HEK293 (cell line): ENCODE data around the gene SORCS3.

Experiments
- CTCF ChIA-PET: fragments of 350-600 bp; formaldehyde crosslinking; extraction: SDS; loops from one replicate; lab custom pipeline; 2021; ENCODE audit warnings: antibody characterized with exemption; lab: Yijun Ruan, JAX
- POLR2A ChIA-PET: fragments of 300-600 bp; formaldehyde crosslinking; extraction: SDS; loops from one replicate; lab custom pipeline; 2020; ENCODE audit warnings: antibody characterized with exemption, inconsistent platforms; lab: Yijun Ruan, JAX
- H3K27ac ChIP-seq: fragments of 200-500 bp; sonication (Bioruptor generic); 2 replicates; pipeline ENCODE4 v1.5.1; 2014; ENCODE audit warnings: low read depth, low read length, control low read depth, inconsistent platforms; ENCODE audit errors: extremely low read depth
- H3K36me3 ChIP-seq, 2 experiments: fragments of 200-500 bp in 1 of 2; sonication (Bioruptor generic) in 1 of 2; 1 replicate in 1 of 2; 2 replicates in 1 of 2; pipeline ENCODE4 v1.5.1; 2014 to 2017; ENCODE audit warnings: inconsistent platforms in 2 of 2, low read length in 2 of 2; ENCODE audit not compliant: control insufficient read depth in 2 of 2, insufficient read depth in 1 of 2
- H3K4me1 ChIP-seq: fragments of 200-500 bp; sonication (Bioruptor generic); 2 replicates; pipeline ENCODE4 v1.5.1; 2014; ENCODE audit warnings: mild to moderate bottlenecking, low read length, inconsistent platforms; ENCODE audit not compliant: control insufficient read depth, insufficient read depth
- H3K4me3 ChIP-seq: 2 replicates; pipeline ENCODE4 v1.5.1; 2011; ENCODE audit warnings: low read depth, mild to moderate bottlenecking, control low read depth, low read length, moderate library complexity
- H3K9me3 ChIP-seq: fragments of 200-500 bp; sonication (Bioruptor generic); 2 replicates; pipeline ENCODE4 v1.5.1; 2014; ENCODE audit warnings: low read depth, low read length, inconsistent platforms; ENCODE audit not compliant: control insufficient read depth, insufficient read depth
- GLIS1 ChIP-seq: fragments of 450-650 bp; formaldehyde crosslinking; IDR thresholded peaks from 2 replicates; pipeline ENCODE4 v1.5.1; 2016; ENCODE audit warnings: missing biosample characterization, missing genetic modification characterization
- KLF7 ChIP-seq: fragments of 450-650 bp; formaldehyde crosslinking; IDR thresholded peaks from 2 replicates; pipeline ENCODE4 v1.5.1; 2016; ENCODE audit warnings: missing biosample characterization, missing genetic modification characterization, borderline replicate concordance
- OVOL3 ChIP-seq: fragments of 450-650 bp; formaldehyde crosslinking; IDR thresholded peaks from 2 replicates; pipeline ENCODE4 v1.5.1; 2016; ENCODE audit warnings: missing biosample characterization, missing genetic modification characterization
- SALL2 ChIP-seq: fragments of 450-650 bp; formaldehyde crosslinking; IDR thresholded peaks from 2 replicates; pipeline ENCODE4 v1.5.0; 2017; ENCODE audit warnings: missing biosample characterization, mild to moderate bottlenecking, missing genetic modification characterization, borderline replicate concordance
- SCRT2 ChIP-seq: fragments of 450-650 bp; formaldehyde crosslinking; IDR thresholded peaks from 2 replicates; pipeline ENCODE4 v1.5.1; 2016; ENCODE audit warnings: missing biosample characterization, missing genetic modification characterization
- ZBTB21 ChIP-seq: fragments of 450-650 bp; formaldehyde crosslinking; IDR thresholded peaks from 2 replicates; pipeline ENCODE4 v1.5.1; 2017; ENCODE audit warnings: missing biosample characterization, missing genetic modification characterization
- ZBTB7A ChIP-seq: fragments of 450-650 bp; formaldehyde crosslinking; IDR thresholded peaks from 2 replicates; pipeline ENCODE4 v1.5.1; 2016; ENCODE audit warnings: low read depth, missing biosample characterization, missing genetic modification characterization
- ZNF138 ChIP-seq: fragments of 450-650 bp; formaldehyde crosslinking; IDR thresholded peaks from 2 replicates; pipeline ENCODE4 v1.5.1; 2016; ENCODE audit warnings: missing biosample characterization, missing genetic modification characterization, borderline replicate concordance
- ZNF2 ChIP-seq: fragments of 450-650 bp; formaldehyde crosslinking; IDR thresholded peaks from 2 replicates; pipeline ENCODE4 v1.5.1; 2016; ENCODE audit warnings: missing biosample characterization, missing genetic modification characterization
- ZNF354C ChIP-seq: fragments of 450-650 bp; formaldehyde crosslinking; IDR thresholded peaks from 2 replicates; pipeline ENCODE4 v1.5.1; 2016; ENCODE audit warnings: missing biosample characterization, missing genetic modification characterization, low read depth, borderline replicate concordance
- ZNF37A ChIP-seq: fragments of 450-650 bp; IDR thresholded peaks from 2 replicates; pipeline ENCODE4 v1.5.1; 2018; ENCODE audit warnings: missing biosample characterization, missing genetic modification characterization
- ZNF416 ChIP-seq: fragments of 450-650 bp; formaldehyde crosslinking; IDR thresholded peaks from 2 replicates; pipeline ENCODE4 v1.5.1; 2016; ENCODE audit warnings: missing biosample characterization, missing genetic modification characterization
- ZNF433 ChIP-seq: fragments of 450-650 bp; formaldehyde crosslinking; IDR thresholded peaks from 2 replicates; pipeline ENCODE4 v1.5.1; 2016; ENCODE audit warnings: missing biosample characterization, missing genetic modification characterization, low read depth
- ZNF529 ChIP-seq: fragments of 450-650 bp; formaldehyde crosslinking; IDR thresholded peaks from 2 replicates; pipeline ENCODE4 v1.5.1; 2017; ENCODE audit warnings: missing genetic modification characterization, missing biosample characterization; ENCODE audit not compliant: insufficient replicate concordance
- ZNF626 ChIP-seq: fragments of 450-650 bp; sonication (Bioruptor Pico); formaldehyde crosslinking; IDR thresholded peaks from 2 replicates; pipeline ENCODE4 v1.5.1; 2018; ENCODE audit warnings: missing biosample characterization, missing genetic modification characterization, inconsistent platforms
- ZNF768 ChIP-seq: fragments of 450-650 bp; formaldehyde crosslinking; IDR thresholded peaks from 2 replicates; pipeline ENCODE4 v1.5.1; 2018; ENCODE audit warnings: missing biosample characterization, mild to moderate bottlenecking, missing genetic modification characterization
- TF ChIP-seq, protein P1 (sequence below): fragments of 450-650 bp; formaldehyde crosslinking; IDR thresholded peaks from 2 replicates; pipeline ENCODE4 v1.5.1; 2016; ENCODE audit warnings: missing biosample characterization, missing genetic modification characterization
- TF ChIP-seq, protein P2 (sequence below): fragments of 450-650 bp; formaldehyde crosslinking; IDR thresholded peaks from 2 replicates; pipeline ENCODE4 v1.5.1; 2017; ENCODE audit warnings: missing biosample characterization, mild to moderate bottlenecking, missing genetic modification characterization, moderate library complexity
- TF ChIP-seq, protein P3 (sequence below): fragments of 450-650 bp; formaldehyde crosslinking; IDR thresholded peaks from 2 replicates; pipeline ENCODE4 v1.5.1; 2016; ENCODE audit warnings: missing biosample characterization, missing genetic modification characterization
- TF ChIP-seq, protein P4 (sequence below): fragments of 450-650 bp; formaldehyde crosslinking; IDR thresholded peaks from 2 replicates; pipeline ENCODE4; 2016; ENCODE audit warnings: missing biosample characterization, missing genetic modification characterization
- TF ChIP-seq, protein P5 (sequence below): fragments of 450-650 bp; formaldehyde crosslinking; IDR thresholded peaks from 2 replicates; pipeline ENCODE4 v1.5.1; 2016; ENCODE audit warnings: missing biosample characterization, missing genetic modification characterization

The SORCS3 gene

DNA sequence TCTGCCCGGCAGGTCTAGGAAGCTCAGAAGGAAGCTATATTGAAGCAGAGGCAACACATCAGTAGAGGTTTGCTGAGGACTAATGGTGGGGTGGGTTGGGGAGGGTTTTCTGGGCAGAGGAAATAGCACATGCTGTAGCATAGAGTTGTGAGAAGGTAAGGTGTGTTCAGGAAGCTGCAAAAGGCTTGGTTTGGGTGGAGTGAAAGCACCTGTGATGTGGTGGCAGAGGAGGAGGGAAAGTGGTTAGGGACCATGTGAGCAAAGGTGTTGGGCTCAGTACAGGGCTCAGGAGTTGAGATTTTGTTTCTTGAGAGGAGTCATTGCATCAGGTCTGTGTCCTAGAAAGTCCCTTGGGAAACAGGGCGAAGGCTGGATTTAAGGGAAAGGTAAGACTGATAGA lies 294.6 kb downstream of the SORCS3 start:
- Histone ChIP-seq H3K9me3 (no peaks in the 10 kb centered on the region), H3K27ac (no peak overlapping the region), H3K4me3 (no peak overlapping the region), H3K4me1 (no peaks in the 10 kb centered on the region), H3K36me3 (no peaks in the 10 kb centered on the region)
- CTCF ChIA-PET: interaction anchor here (0.7 kb wide), 1 partner anchor 29 kb away, joined by 3 read pairs; no protein-coding TSS in a partner anchor
- POLR2A ChIA-PET: no interaction called here
- no peak for TF ChIP-seq ZNF768
- TF ChIP-seq SALL2: no peak
- no peak for TF ChIP-seq OVOL3 (tag by site-specific recombination)
- TF ChIP-seq ZNF433 (tag by site-specific recombination): no peak
- no peak for TF ChIP-seq ZNF626 (tag by site-specific recombination)
- TF ChIP-seq, protein P1, sequence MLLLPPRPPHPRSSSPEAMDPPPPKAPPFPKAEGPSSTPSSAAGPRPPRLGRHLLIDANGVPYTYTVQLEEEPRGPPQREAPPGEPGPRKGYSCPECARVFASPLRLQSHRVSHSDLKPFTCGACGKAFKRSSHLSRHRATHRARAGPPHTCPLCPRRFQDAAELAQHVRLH (tag by site-specific recombination): no peak
- TF ChIP-seq, protein P2, sequence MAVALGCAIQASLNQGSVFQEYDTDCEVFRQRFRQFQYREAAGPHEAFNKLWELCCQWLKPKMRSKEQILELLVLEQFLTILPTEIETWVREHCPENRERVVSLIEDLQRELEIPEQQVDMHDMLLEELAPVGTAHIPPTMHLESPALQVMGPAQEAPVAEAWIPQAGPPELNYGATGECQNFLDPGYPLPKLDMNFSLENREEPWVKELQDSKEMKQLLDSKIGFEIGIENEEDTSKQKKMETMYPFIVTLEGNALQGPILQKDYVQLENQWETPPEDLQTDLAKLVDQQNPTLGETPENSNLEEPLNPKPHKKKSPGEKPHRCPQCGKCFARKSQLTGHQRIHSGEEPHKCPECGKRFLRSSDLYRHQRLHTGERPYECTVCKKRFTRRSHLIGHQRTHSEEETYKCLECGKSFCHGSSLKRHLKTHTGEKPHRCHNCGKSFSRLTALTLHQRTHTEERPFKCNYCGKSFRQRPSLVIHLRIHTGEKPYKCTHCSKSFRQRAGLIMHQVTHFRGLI (tag by site-specific recombination): no peak
- no peak for TF ChIP-seq ZNF138
- TF ChIP-seq, protein P3, sequence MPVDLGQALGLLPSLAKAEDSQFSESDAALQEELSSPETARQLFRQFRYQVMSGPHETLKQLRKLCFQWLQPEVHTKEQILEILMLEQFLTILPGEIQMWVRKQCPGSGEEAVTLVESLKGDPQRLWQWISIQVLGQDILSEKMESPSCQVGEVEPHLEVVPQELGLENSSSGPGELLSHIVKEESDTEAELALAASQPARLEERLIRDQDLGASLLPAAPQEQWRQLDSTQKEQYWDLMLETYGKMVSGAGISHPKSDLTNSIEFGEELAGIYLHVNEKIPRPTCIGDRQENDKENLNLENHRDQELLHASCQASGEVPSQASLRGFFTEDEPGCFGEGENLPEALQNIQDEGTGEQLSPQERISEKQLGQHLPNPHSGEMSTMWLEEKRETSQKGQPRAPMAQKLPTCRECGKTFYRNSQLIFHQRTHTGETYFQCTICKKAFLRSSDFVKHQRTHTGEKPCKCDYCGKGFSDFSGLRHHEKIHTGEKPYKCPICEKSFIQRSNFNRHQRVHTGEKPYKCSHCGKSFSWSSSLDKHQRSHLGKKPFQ (tag by site-specific recombination): no peak
- TF ChIP-seq ZNF416 (tag by site-specific recombination): no peak
- TF ChIP-seq ZNF2: no peak
- TF ChIP-seq GLIS1 (tag by site-specific recombination): no peak
- TF ChIP-seq SCRT2 (tag by site-specific recombination): no peak
- no peak for TF ChIP-seq KLF7 (tag by site-specific recombination)
- TF ChIP-seq ZNF37A (tag by site-specific recombination): no peak
- no peak for TF ChIP-seq ZNF529 (tag by site-specific recombination)
- TF ChIP-seq, protein P4, sequence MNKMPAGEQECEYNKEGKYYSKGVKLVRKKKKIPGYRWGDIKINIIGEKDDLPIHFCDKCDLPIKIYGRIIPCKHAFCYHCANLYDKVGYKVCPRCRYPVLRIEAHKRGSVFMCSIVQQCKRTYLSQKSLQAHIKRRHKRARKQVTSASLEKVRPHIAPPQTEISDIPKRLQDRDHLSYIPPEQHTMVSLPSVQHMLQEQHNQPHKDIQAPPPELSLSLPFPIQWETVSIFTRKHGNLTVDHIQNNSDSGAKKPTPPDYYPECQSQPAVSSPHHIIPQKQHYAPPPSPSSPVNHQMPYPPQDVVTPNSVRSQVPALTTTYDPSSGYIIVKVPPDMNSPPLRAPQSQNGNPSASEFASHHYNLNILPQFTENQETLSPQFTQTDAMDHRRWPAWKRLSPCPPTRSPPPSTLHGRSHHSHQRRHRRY (tag by site-specific recombination): no peak
- TF ChIP-seq ZNF354C: no peak
- TF ChIP-seq, protein P5, sequence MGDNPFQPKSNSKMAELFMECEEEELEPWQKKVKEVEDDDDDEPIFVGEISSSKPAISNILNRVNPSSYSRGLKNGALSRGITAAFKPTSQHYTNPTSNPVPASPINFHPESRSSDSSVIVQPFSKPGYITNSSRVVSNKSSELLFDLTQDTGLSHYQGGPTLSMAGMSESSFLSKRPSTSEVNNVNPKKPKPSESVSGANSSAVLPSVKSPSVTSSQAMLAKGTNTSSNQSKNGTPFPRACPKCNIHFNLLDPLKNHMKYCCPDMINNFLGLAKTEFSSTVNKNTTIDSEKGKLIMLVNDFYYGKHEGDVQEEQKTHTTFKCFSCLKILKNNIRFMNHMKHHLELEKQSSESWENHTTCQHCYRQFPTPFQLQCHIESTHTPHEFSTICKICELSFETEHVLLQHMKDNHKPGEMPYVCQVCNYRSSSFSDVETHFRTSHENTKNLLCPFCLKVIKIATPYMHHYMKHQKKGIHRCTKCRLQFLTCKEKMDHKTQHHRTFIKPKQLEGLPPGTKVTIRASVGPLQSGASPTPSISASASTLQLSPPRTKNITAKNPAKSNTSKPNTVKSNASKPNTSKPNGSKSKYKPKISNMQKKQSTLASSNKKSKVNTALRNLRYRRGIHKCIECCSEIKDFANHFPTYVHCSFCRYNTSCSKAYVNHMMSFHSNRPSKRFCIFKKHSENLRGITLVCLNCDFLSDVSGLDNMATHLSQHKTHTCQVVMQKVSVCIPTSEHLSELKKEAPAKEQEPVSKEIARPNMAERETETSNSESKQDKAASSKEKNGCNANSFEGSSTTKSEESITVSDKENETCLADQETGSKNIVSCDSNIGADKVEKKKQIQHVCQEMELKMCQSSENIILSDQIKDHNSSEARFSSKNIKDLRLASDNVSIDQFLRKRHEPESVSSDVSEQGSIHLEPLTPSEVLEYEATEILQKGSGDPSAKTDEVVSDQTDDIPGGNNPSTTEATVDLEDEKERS (tag by site-specific recombination): no peak

DNA sequence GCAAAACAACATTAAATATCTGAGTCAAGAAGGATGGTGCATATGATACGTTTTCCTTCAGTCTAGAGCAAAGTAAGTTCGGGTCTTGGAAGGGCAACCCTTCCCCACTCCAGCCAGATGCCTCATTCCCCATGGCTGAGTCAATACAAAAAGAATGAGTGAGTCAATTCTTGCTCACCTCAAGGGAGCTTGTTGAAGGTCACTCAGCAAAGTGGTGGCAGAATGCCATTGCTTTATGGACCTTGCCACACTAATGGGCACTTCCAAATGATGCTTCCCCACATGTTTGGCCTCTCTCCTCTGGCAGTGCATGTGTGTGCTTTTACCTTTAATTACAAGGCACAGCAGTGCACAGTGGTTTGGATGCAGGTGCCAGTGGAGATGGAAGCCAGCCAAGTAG lies 296.5 kb downstream of the SORCS3 start:
- no peaks in the 10 kb centered on the region for H3K9me3 ChIP-seq
- CTCF ChIA-PET: interaction anchor here (0.6 kb wide), 1 partner anchor 133 kb away, joined by 4 read pairs; no protein-coding TSS in a partner anchor
- no peaks in the 10 kb centered on the region for H3K36me3 ChIP-seq
- POLR2A ChIA-PET: no interaction called here
- H3K4me3 ChIP-seq: no peak overlapping the region
- TF ChIP-seq ZBTB7A (tag by site-specific recombination) (no peak), ZBTB21 (no peak), ZNF416 (tag by site-specific recombination) (no peak)
- TF ChIP-seq, all 188 proteins: peak for 0
- no peak overlapping the region for H3K27ac ChIP-seq
- no peaks in the 10 kb centered on the region for H3K4me1 ChIP-seq
